DOHH2 (cell line): Measurements from ENCODE around the gene SERPINE3.

Experiments used
- H3F3A ChIP-seq: fragments of 200-600 bp; sonication (generic), shearing (Covaris generic); 2 replicates; pipeline ENCODE4 v1.6.0; 2016; ENCODE audit warnings: antibody characterized with exemption, mild to moderate bottlenecking; ENCODE audit not compliant: control insufficient read depth, insufficient read depth
- H3K27ac ChIP-seq: fragments of 200-600 bp; sonication (generic); 2 replicates; pipeline ENCODE4 v1.5.1; 2014; ENCODE audit warnings: low read depth, mild to moderate bottlenecking, low read length, moderate library complexity
- H3K27me3 ChIP-seq: fragments of 200-600 bp; sonication (generic); 2 replicates; pipeline ENCODE4 v1.6.1; 2014; ENCODE audit warnings: mild to moderate bottlenecking, low read length, mixed read lengths; ENCODE audit not compliant: control insufficient read depth
- H3K36me3 ChIP-seq: fragments of 200-600 bp; sonication (generic); 2 replicates; pipeline ENCODE4 v1.6.1; 2014; ENCODE audit warnings: mild to moderate bottlenecking, low read length, moderate library complexity, mixed read lengths; ENCODE audit not compliant: control insufficient read depth
- H3K4me1 ChIP-seq: fragments of 200-600 bp; sonication (generic); 2 replicates; pipeline ENCODE4 v1.6.1; 2014; ENCODE audit warnings: mild to moderate bottlenecking, low read length, mixed read lengths; ENCODE audit not compliant: control insufficient read depth
- H3K4me2 ChIP-seq: fragments of 200-600 bp; sonication (generic); 2 replicates; pipeline ENCODE4 v1.6.0; 2014; ENCODE audit warnings: mild to moderate bottlenecking, low read length, moderate library complexity
- H3K4me3 ChIP-seq: fragments of 200-600 bp; sonication (generic); 2 replicates; pipeline ENCODE4 v1.5.1; 2014; ENCODE audit warnings: mild to moderate bottlenecking, low read length, mixed read lengths
- H3K79me2 ChIP-seq: fragments of 200-600 bp; sonication (generic); 2 replicates; pipeline ENCODE4 v1.6.1; 2014; ENCODE audit warnings: mild to moderate bottlenecking, low read length, mixed read lengths; ENCODE audit not compliant: control insufficient read depth
- H3K9me2 ChIP-seq: fragments of 200-600 bp; sonication (generic); replicated peaks from 2 replicates; pipeline ENCODE4 v1.6.1; 2014; ENCODE audit warnings: mild to moderate bottlenecking, low read length, mixed read lengths; ENCODE audit not compliant: control insufficient read depth
- H3K9me3 ChIP-seq: fragments of 200-600 bp; sonication (generic); 2 replicates; pipeline ENCODE4 v1.6.1; 2014; ENCODE audit warnings: antibody characterized with exemption, low read length, mixed read lengths; ENCODE audit not compliant: control insufficient read depth, insufficient read depth
- H4K20me1 ChIP-seq: fragments of 200-600 bp; sonication (generic); 2 replicates; pipeline ENCODE4 v1.6.0; 2014; ENCODE audit warnings: low read depth, mild to moderate bottlenecking, antibody characterized with exemption, low read length, moderate library complexity; ENCODE audit not compliant: control insufficient read depth, insufficient read depth
- CTCF ChIP-seq: fragments of 200-600 bp; sonication (generic); IDR thresholded peaks from one replicate; pipeline ENCODE4 v1.5.1; 2014; ENCODE audit warnings: antibody characterized with exemption, mild to moderate bottlenecking, low read depth, low read length; ENCODE audit not compliant: poor library complexity, severe bottlenecking
- EZH2phosphoT487 ChIP-seq: fragments of 200-600 bp; sonication (generic); IDR thresholded peaks from 2 replicates; pipeline ENCODE4 v1.6.1; 2017; ENCODE audit warnings: borderline replicate concordance, mild to moderate bottlenecking, antibody characterized with exemption, low read length, moderate library complexity, mixed read lengths

The SERPINE3 gene

GRCh38 chr13:51297556-51297955 lies 41.9 kb upstream of the SERPINE3 start:
- Histone ChIP-seq H3K79me2 (no peaks in the 10 kb centered on the region), H3K4me2 (no peak overlapping the region), H3K4me3 (no peak overlapping the region), H3K9me2 (no peaks in the 10 kb centered on the region), H3K27ac (no peak overlapping the region), H3K9me3 (no peaks in the 10 kb centered on the region), H3K4me1 (no peaks in the 10 kb centered on the region), H3F3A (no peaks in the 10 kb centered on the region), H4K20me1 (no peaks in the 10 kb centered on the region), H3K27me3 (no peaks in the 10 kb centered on the region), H3K36me3 (no peaks in the 10 kb centered on the region)
- TF ChIP-seq CTCF: no peak
- TF ChIP-seq EZH2phosphoT487: no peak

GRCh38 chr13:51298812-51299211 lies 40.7 kb upstream of the SERPINE3 start:
- Histone ChIP-seq H3K36me3 (no peaks in the 10 kb centered on the region), H3K79me2 (no peaks in the 10 kb centered on the region), H3K4me3 (no peak overlapping the region), H3K9me2 (no peaks in the 10 kb centered on the region), H3F3A (no peaks in the 10 kb centered on the region), H4K20me1 (no peaks in the 10 kb centered on the region), H3K4me2 (no peak overlapping the region), H3K4me1 (no peaks in the 10 kb centered on the region), H3K9me3 (no peaks in the 10 kb centered on the region), H3K27me3 (no peaks in the 10 kb centered on the region), H3K27ac (no peak overlapping the region)
- no peak for TF ChIP-seq EZH2phosphoT487
- no peak for TF ChIP-seq CTCF

GRCh38 chr13:51303063-51303552 lies 36.4 kb upstream of the SERPINE3 start:
- Histone ChIP-seq H3K27ac (no peak overlapping the region), H4K20me1 (no peaks in the 10 kb centered on the region), H3K4me3 (no peak overlapping the region), H3K4me2 (no peak overlapping the region), H3K9me3 (no peaks in the 10 kb centered on the region), H3F3A (no peaks in the 10 kb centered on the region), H3K9me2 (no peaks in the 10 kb centered on the region), H3K79me2 (no peaks in the 10 kb centered on the region), H3K4me1 (no peaks in the 10 kb centered on the region), H3K27me3 (no peaks in the 10 kb centered on the region), H3K36me3 (no peaks in the 10 kb centered on the region)
- TF ChIP-seq EZH2phosphoT487 (no peak), CTCF (no peak)

GRCh38 chr13:51303882-51304281 lies 35.6 kb upstream of the SERPINE3 start:
- no peaks in the 10 kb centered on the region for H3K9me2 ChIP-seq
- peaks cover 4% of the 10 kb centered on the region for H3K27me3 ChIP-seq
- H3K79me2 ChIP-seq: no peaks in the 10 kb centered on the region
- H3K4me1 ChIP-seq: no peaks in the 10 kb centered on the region
- no peak overlapping the region for H3K27ac ChIP-seq
- TF ChIP-seq CTCF (no peak), EZH2phosphoT487 (no peak)
- no peaks in the 10 kb centered on the region for H3K9me3 ChIP-seq
- H3K4me3 ChIP-seq: no peak overlapping the region
- no peak overlapping the region for H3K4me2 ChIP-seq
- no peaks in the 10 kb centered on the region for H3K36me3 ChIP-seq
- no peaks in the 10 kb centered on the region for H4K20me1 ChIP-seq
- no peaks in the 10 kb centered on the region for H3F3A ChIP-seq
